GM18951 (cell line): ENCODE data around the gene DARS2.

Experiments
- POLR2A ChIP-seq: IDR thresholded peaks from 4 replicates; pipeline ENCODE4 v1.6.1; 2011; ENCODE audit warnings: mild to moderate bottlenecking; ENCODE audit not compliant: insufficient read length, insufficient read depth; ENCODE audit errors: extremely low read depth
- in situ Hi-C: fragments of 300-500 bp; cut with MboI; formaldehyde crosslinking; loops from one replicate; pipeline ENCODE4 v1.12.0; 2022; ENCODE audit warnings: low sequenced_read_pairs, mixed read lengths, inconsistent platforms; ENCODE audit not compliant: unreplicated experiment

Gene DARS2

DNA sequence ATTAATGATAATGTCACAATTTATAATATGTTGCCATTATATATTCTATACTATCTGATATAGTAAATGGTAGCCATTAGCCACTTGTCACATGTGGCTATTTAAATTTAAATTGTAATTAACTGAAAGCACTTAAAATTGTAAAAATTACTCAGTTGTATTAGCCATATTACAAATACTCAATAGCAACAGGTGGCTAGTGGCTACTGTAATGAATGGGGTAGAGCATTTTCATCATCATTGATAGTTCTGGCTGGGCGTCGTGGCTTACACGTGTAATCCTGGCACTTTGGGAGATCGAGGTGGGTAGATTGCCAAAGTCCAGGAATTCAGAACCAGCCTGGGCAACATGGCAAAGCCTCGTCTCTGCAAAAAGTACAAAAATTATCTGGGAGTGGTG, 60.2 kb downstream of the DARS2 start:
- in situ Hi-C loops: no loop called here

GRCh38 chr1:173886746-173887611, 62.5 kb downstream of the DARS2 start:
- in situ Hi-C loops: no loop called here

More for the DNA sequence above, 60.2 kb downstream of the DARS2 start:
- TF ChIP-seq POLR2A: no peak

DNA sequence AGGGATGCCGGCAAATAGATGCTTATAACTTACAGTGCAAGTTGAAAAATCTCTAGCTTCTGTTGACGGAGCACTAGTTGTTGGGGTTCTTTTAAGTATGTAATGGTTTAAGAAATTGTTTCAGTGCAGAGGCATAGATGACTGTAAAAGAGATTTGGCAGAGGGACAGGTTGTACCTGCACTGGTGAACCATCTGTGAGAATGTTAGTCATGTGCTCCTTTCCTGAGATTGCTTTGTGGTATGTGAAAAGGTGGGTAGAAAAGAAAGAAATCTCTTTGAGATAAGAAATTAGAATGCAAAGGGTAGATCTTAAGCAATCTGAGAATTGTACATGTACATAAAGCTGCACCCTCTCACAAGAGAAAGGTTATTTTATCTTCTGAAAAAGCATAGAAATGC, 63.2 kb downstream of the DARS2 start:
- in situ Hi-C loops: no loop called here
- TF ChIP-seq POLR2A: no peak

More at GRCh38 chr1:173886746-173887611, 62.5 kb downstream of the DARS2 start:
- no peak for TF ChIP-seq POLR2A

GRCh38 chr1:173888749-173889148, 64.3 kb downstream of the DARS2 start:
- in situ Hi-C loops: no loop called here
- TF ChIP-seq POLR2A: no peak

- in situ Hi-C loops: no loop called here
- no peak for TF ChIP-seq POLR2A
These were observed 65.4 kb downstream of the DARS2 start for GRCh38 chr1:173889885-173890284.

DNA sequence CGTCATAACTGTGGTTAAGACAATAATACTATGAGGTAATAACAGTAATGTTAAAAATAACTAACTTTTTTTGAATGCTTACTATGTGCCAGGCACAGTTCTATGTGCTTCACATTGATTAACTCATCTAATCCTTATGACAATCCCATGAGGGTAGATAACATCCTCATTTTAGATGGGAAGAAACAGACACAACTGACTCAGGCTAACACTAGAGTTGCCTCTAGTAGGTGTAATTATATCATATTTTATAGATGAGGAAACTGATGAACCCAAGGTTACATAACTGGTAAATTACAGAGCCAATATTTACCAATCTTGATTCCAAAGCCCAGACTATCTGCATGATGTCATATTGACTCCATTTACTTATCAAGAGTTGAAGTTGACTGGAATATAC, 69.1 kb downstream of the DARS2 start:
- no peak for TF ChIP-seq POLR2A
- in situ Hi-C loops: no loop called here

GRCh38 chr1:173894189-173894588, 69.7 kb downstream of the DARS2 start:
- in situ Hi-C loops: no loop called here
- TF ChIP-seq POLR2A: no peak

GRCh38 chr1:173900427-173900826, 76.0 kb downstream of the DARS2 start:
- TF ChIP-seq POLR2A: no peak
- in situ Hi-C loops: no loop called here

DNA sequence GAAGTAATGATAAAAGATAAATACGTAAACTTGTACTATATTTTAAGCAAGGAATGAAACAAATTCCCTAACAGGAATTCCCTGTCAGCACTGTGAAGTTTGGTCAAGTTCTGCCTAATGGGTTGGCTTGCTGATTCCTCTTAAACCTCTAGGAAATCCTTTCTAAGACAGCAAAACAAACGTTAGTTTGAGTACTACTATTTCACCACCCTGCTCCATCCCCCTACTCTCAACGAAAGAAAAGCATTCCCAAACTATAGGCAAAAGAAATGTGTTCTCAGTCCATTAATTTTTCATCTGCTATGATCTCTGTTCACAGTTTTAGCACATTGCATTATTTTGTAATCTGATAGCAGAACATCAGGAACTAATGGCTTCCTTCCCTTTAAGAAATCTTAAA, 76.5 kb downstream of the DARS2 start:
- in situ Hi-C loops: no loop called here
- TF ChIP-seq POLR2A: no peak

- TF ChIP-seq POLR2A: no peak
- in situ Hi-C loops: no loop called here
These were observed 79.5 kb downstream of the DARS2 start for GRCh38 chr1:173903827-173904531.
